ENCODE results near the gene PCCB.
"Not testable (repeated sequence)": the region's sequence is repeated elsewhere in the genome, so short reads cannot be mapped to it uniquely, and the experiment has no call there.

Gene PCCB

GRCh38 chr3:136250059-136250902 lies at the start of gene PCCB:
TSS of gene PCCB (plus strand) at chr3:136250340. CDS start at chr3:136250376, 36 bp downstream.
- peak; percentile 98 for DNase-seq

GRCh38 chr3:136207489-136208115 lies 42.5 kb upstream of the PCCB start:
- DNase-seq = no peak

GRCh38 chr3:136209921-136210320 lies 40.2 kb upstream of the PCCB start:
- DNase-seq = no peak

GRCh38 chr3:136211547-136211946 lies 38.6 kb upstream of the PCCB start:
- DNase-seq = no peak

GRCh38 chr3:136222746-136223145 lies 27.4 kb upstream of the PCCB start:
- not testable (repeated sequence) for DNase-seq

- DNase-seq = no peak
Measured at GRCh38 chr3:136232413-136232812, 17.7 kb upstream of the PCCB start.

- DNase-seq = no peak
Measured at GRCh38 chr3:136235545-136235944, 14.6 kb upstream of the PCCB start.

GRCh38 chr3:136236109-136236508 lies 14.0 kb upstream of the PCCB start:
- no peak for DNase-seq

GRCh38 chr3:136237103-136237502 lies 13.0 kb upstream of the PCCB start:
- no peak for DNase-seq

GRCh38 chr3:136237961-136238649 lies 12.0 kb upstream of the PCCB start:
- DNase-seq = no peak

- DNase-seq = no peak
Measured at GRCh38 chr3:136239094-136239493, 11.0 kb upstream of the PCCB start.

GRCh38 chr3:136245691-136246090 lies 4.4 kb upstream of the PCCB start:
- no peak for DNase-seq

- DNase-seq = no peak
Measured at GRCh38 chr3:136247436-136247835, 2.7 kb upstream of the PCCB start.

GRCh38 chr3:136247855-136248590 lies 2.1 kb upstream of the PCCB start:
- no peak for DNase-seq

GRCh38 chr3:136249091-136249490 lies 1.0 kb upstream of the PCCB start:
- DNase-seq = no peak

GRCh38 chr3:136249593-136249992 lies 547 bp upstream of the PCCB start:
- DNase-seq = peak; percentile 51

- peak; percentile 87 for DNase-seq
Measured at GRCh38 chr3:136250903-136251460, 842 bp downstream of the PCCB start.

- DNase-seq = peak; percentile 39
Measured at GRCh38 chr3:136251511-136251910, 1.4 kb downstream of the PCCB start.

GRCh38 chr3:136255672-136256406 lies 5.7 kb downstream of the PCCB start:
- no peak for DNase-seq

- no peak for DNase-seq
Measured at GRCh38 chr3:136258199-136258598, 8.1 kb downstream of the PCCB start.

GRCh38 chr3:136261826-136262225 lies 11.7 kb downstream of the PCCB start:
- no peak for DNase-seq

GRCh38 chr3:136262559-136262958 lies 12.4 kb downstream of the PCCB start:
- no peak for DNase-seq

Measured in DMS53 (cell line).